GM12891 (cell line): Measurements from ENCODE around the gene CFTR.

Experiments
- DNase-seq: peaks from one replicate; pipeline ENCODE4 v3.0.0; 2011; ENCODE audit warnings: low spot score; ENCODE audit not compliant: insufficient read length
- FAIRE-seq: peaks from 2 replicates; lab custom pipeline; 2011; peaks lifted over from hg19 to GRCh38; lab: Jason Lieb, UNC
- PAX5 ChIP-seq: IDR thresholded peaks from 2 replicates; pipeline ENCODE4 v1.6.1; 2011; ENCODE audit warnings: low read length, moderate library complexity, mild to moderate bottlenecking; ENCODE audit not compliant: insufficient read depth, severe bottlenecking
- POLR2A ChIP-seq: IDR thresholded peaks from 2 replicates; pipeline ENCODE4 v1.6.1; 2011; ENCODE audit warnings: low read depth, low read length, control low read depth
- POLR2AphosphoS5 ChIP-seq: IDR thresholded peaks from 2 replicates; pipeline ENCODE4 v1.6.1; 2011; ENCODE audit warnings: low read depth, low read length, control low read depth
- POU2F2 ChIP-seq: IDR thresholded peaks from 2 replicates; pipeline ENCODE4 v1.6.1; 2011; ENCODE audit warnings: low read depth, mild to moderate bottlenecking, control low read depth, low read length, moderate library complexity
- SPI1 ChIP-seq: IDR thresholded peaks from 2 replicates; pipeline ENCODE4 v1.6.1; 2011; ENCODE audit warnings: low read depth, low read length, control low read depth
- TAF1 ChIP-seq: IDR thresholded peaks from 2 replicates; pipeline ENCODE4 v1.6.1; 2011; ENCODE audit warnings: low read depth, low read length, control low read depth

The CFTR gene

DNA sequence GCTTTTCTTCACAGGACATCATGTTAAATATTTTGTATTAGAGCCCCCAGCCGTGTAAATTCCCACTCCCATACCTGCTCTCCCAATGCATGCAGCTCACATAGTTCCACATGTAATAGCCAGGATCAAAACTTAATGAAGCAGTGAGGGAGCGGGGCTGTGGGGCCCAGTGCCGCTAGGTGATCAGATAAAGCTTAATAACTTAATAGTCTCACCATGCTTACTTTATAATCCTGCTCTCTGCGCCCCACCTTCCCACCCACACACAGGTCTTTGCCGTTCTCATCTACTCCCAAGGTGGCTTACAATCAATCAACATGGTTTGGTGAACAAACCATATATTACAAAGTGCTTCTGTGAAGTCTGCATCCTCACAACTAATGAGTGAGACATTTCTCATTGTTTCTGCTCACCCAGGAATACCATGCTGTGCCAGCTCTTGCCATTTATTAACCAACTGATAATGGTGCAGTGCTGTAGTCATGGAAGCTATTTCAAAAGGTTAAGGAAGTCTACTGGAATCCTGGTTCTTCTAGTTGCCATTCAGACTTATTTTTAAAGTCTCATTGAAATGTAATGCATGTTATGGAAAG, 237.0 kb downstream of the CFTR start:
- FAIRE-seq, result no peak
- no peak for TF ChIP-seq POLR2A
- no peak for TF ChIP-seq TAF1
- TF ChIP-seq SPI1, result no peak
- TF ChIP-seq POU2F2, result no peak
- no peak for TF ChIP-seq PAX5
- no peak for TF ChIP-seq POLR2AphosphoS5
- DNase-seq, result no peak

DNA sequence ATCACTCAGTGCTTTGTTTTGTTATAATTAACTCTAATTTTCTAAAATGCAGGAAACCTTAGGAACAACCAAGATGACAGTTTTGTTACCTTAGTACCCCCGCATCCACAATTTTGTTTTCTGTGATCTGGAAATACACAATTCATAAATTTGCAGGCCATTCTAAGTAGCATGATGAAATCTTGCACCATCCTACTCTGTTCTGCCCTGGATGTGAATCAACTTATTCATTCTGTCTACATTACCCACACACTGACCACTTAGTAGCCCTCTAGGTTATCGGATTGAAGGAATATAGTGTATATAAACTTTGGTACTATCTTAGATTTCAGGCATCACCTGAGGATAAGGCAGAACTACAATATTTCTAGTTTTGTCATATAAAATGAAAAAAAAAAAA, 237.5 kb downstream of the CFTR start:
- FAIRE-seq, result no peak
- no peak for DNase-seq
- TF ChIP-seq TAF1, result no peak
- TF ChIP-seq SPI1, result no peak
- TF ChIP-seq POLR2A, result no peak
- TF ChIP-seq POLR2AphosphoS5, result no peak
- no peak for TF ChIP-seq POU2F2
- TF ChIP-seq PAX5, result no peak
